Measurements from ENCODE around the gene PRKAR1A.

The PRKAR1A gene

GRCh38 chr17:68535922-68536321 lies 23.7 kb downstream of the PRKAR1A start:
- no peak overlapping the region for H3K4me3 ChIP-seq (ENCODE audit: low read depth, low read length)
- no peak for TF ChIP-seq CTCF (IDR thresholded peaks at IDR 0.05; ENCODE audit: low read depth, low read length)

- TF ChIP-seq CTCF (IDR thresholded peaks at IDR 0.05; ENCODE audit: low read depth, low read length), result no peak
These were observed 27.6 kb downstream of the PRKAR1A start for GRCh38 chr17:68539548-68540467.

GRCh38 chr17:68540981-68541380 lies 28.8 kb downstream of the PRKAR1A start:
- TF ChIP-seq CTCF (IDR thresholded peaks at IDR 0.05; ENCODE audit: low read depth, low read length), result no peak
- H3K4me3 ChIP-seq (ENCODE audit: low read depth, low read length), result no peak overlapping the region

More at GRCh38 chr17:68539548-68540467, 27.6 kb downstream of the PRKAR1A start:
- no peak overlapping the region for H3K4me3 ChIP-seq (ENCODE audit: low read depth, low read length)

- no peak for TF ChIP-seq CTCF (IDR thresholded peaks at IDR 0.05; ENCODE audit: low read depth, low read length)
- H3K4me3 ChIP-seq (ENCODE audit: low read depth, low read length), result no peak overlapping the region
These were observed 29.6 kb downstream of the PRKAR1A start for GRCh38 chr17:68541816-68542215.

GRCh38 chr17:68542698-68543463 lies 30.7 kb downstream of the PRKAR1A start:
- no peak for TF ChIP-seq CTCF (IDR thresholded peaks at IDR 0.05; ENCODE audit: low read depth, low read length)
- no peak overlapping the region for H3K4me3 ChIP-seq (ENCODE audit: low read depth, low read length)

- TF ChIP-seq CTCF (IDR thresholded peaks at IDR 0.05; ENCODE audit: low read depth, low read length), result no peak
- H3K4me3 ChIP-seq (ENCODE audit: low read depth, low read length), result no peak overlapping the region
These were observed 32.1 kb downstream of the PRKAR1A start for GRCh38 chr17:68544111-68544915.

All from WI38 (cell line).